ENCODE data around the gene CACNA1G. TPM values are rescaled to one million over a fixed set of nuclear protein-coding genes. Genes with fewer than 3 reads are reported as not detected.

Gene CACNA1G
- total RNA-seq, 1 experiment from 2014 or later, result not detected

- H3K4me2 ChIP-seq (ENCODE audit: low read depth, low read length, poor library complexity, severe bottlenecking), result no peak overlapping the region
- H3K4me3 ChIP-seq (ENCODE audit: low read length), result no peak overlapping the region
- no peaks in the 10 kb centered on the region for H3K79me2 ChIP-seq (ENCODE audit: low read length)
- DNase-seq, result no peak
- H3K27ac ChIP-seq (ENCODE audit: low read length), result no peak overlapping the region
- H3K36me3 ChIP-seq (ENCODE audit: insufficient read depth, low read length), result no peaks in the 10 kb centered on the region
- no peaks in the 10 kb centered on the region for H3K9me2 ChIP-seq (replicated peaks; ENCODE audit: insufficient read depth, low read length)
- no peaks in the 10 kb centered on the region for H4K20me1 ChIP-seq (ENCODE audit: insufficient read depth, low read depth, low read length)
- no peak overlapping the region for H3K9ac ChIP-seq (ENCODE audit: low read length)
- no peak overlapping the region for H2AFZ ChIP-seq (ENCODE audit: low read length)
- H3K4me1 ChIP-seq (ENCODE audit: low read length), result no peaks in the 10 kb centered on the region
- no peaks in the 10 kb centered on the region for H3K9me3 ChIP-seq (ENCODE audit: low read length)
- H3K27me3 ChIP-seq (ENCODE audit: low read length), result no peaks in the 10 kb centered on the region
Observed at GRCh38 chr17:50570528-50570927, 10.0 kb downstream of the CACNA1G start.

- Histone ChIP-seq H3K79me2 (ENCODE audit: low read length) (no peaks in the 10 kb centered on the region), H3K9ac (ENCODE audit: low read length) (no peak overlapping the region), H3K27me3 (ENCODE audit: low read length) (no peaks in the 10 kb centered on the region), H4K20me1 (ENCODE audit: insufficient read depth, low read depth, low read length) (no peaks in the 10 kb centered on the region), H3K9me3 (ENCODE audit: low read length) (no peaks in the 10 kb centered on the region), H3K36me3 (ENCODE audit: insufficient read depth, low read length) (no peaks in the 10 kb centered on the region), H3K4me3 (ENCODE audit: low read length) (no peak overlapping the region), H3K4me2 (ENCODE audit: low read depth, low read length, poor library complexity, severe bottlenecking) (no peak overlapping the region), H3K9me2 (replicated peaks; ENCODE audit: insufficient read depth, low read length) (no peaks in the 10 kb centered on the region), H3K4me1 (ENCODE audit: low read length) (no peaks in the 10 kb centered on the region), H3K27ac (ENCODE audit: low read length) (no peak overlapping the region), H2AFZ (ENCODE audit: low read length) (no peak overlapping the region)
- DNase-seq, result no peak
Observed at GRCh38 chr17:50571681-50572080, 11.2 kb downstream of the CACNA1G start.

- Histone ChIP-seq H3K9me2 (replicated peaks; ENCODE audit: insufficient read depth, low read length) (no peaks in the 10 kb centered on the region), H4K20me1 (ENCODE audit: insufficient read depth, low read depth, low read length) (no peaks in the 10 kb centered on the region), H3K9ac (ENCODE audit: low read length) (no peak overlapping the region), H3K9me3 (ENCODE audit: low read length) (no peaks in the 10 kb centered on the region), H3K27ac (ENCODE audit: low read length) (no peak overlapping the region), H3K4me2 (ENCODE audit: low read depth, low read length, poor library complexity, severe bottlenecking) (no peak overlapping the region), H3K36me3 (ENCODE audit: insufficient read depth, low read length) (no peaks in the 10 kb centered on the region), H3K79me2 (ENCODE audit: low read length) (no peaks in the 10 kb centered on the region), H2AFZ (ENCODE audit: low read length) (no peak overlapping the region), H3K27me3 (ENCODE audit: low read length) (no peaks in the 10 kb centered on the region), H3K4me1 (ENCODE audit: low read length) (no peaks in the 10 kb centered on the region), H3K4me3 (ENCODE audit: low read length) (no peak overlapping the region)
- no peak for DNase-seq
Observed at GRCh38 chr17:50572541-50572940, 12.0 kb downstream of the CACNA1G start.

GRCh38 chr17:50573866-50574611 is 13.5 kb downstream of the CACNA1G start:
- no peaks in the 10 kb centered on the region for H3K9me2 ChIP-seq (replicated peaks; ENCODE audit: insufficient read depth, low read length)
- no peak overlapping the region for H3K4me3 ChIP-seq (ENCODE audit: low read length)
- no peak for DNase-seq
- H3K4me2 ChIP-seq (ENCODE audit: low read depth, low read length, poor library complexity, severe bottlenecking), result no peak overlapping the region
- H3K27me3 ChIP-seq (ENCODE audit: low read length), result no peaks in the 10 kb centered on the region
- H3K36me3 ChIP-seq (ENCODE audit: insufficient read depth, low read length), result no peaks in the 10 kb centered on the region
- H3K9ac ChIP-seq (ENCODE audit: low read length), result no peak overlapping the region
- no peaks in the 10 kb centered on the region for H3K79me2 ChIP-seq (ENCODE audit: low read length)
- H2AFZ ChIP-seq (ENCODE audit: low read length), result no peak overlapping the region
- H3K27ac ChIP-seq (ENCODE audit: low read length), result no peak overlapping the region
- no peaks in the 10 kb centered on the region for H4K20me1 ChIP-seq (ENCODE audit: insufficient read depth, low read depth, low read length)
- no peaks in the 10 kb centered on the region for H3K4me1 ChIP-seq (ENCODE audit: low read length)
- H3K9me3 ChIP-seq (ENCODE audit: low read length), result no peaks in the 10 kb centered on the region

DNA sequence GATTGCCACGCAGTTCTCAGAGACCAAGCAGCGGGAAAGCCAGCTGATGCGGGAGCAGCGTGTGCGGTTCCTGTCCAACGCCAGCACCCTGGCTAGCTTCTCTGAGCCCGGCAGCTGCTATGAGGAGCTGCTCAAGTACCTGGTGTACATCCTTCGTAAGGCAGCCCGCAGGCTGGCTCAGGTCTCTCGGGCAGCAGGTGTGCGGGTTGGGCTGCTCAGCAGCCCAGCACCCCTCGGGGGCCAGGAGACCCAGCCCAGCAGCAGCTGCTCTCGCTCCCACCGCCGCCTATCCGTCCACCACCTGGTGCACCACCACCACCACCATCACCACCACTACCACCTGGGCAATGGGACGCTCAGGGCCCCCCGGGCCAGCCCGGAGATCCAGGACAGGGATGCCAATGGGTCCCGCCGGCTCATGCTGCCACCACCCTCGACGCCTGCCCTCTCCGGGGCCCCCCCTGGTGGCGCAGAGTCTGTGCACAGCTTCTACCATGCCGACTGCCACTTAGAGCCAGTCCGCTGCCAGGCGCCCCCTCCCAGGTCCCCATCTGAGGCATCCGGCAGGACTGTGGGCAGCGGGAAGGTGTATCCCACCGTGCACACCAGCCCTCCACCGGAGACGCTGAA is 15.2 kb downstream of the CACNA1G start:
- no peak overlapping the region for H2AFZ ChIP-seq (ENCODE audit: low read length)
- H3K9me2 ChIP-seq (replicated peaks; ENCODE audit: insufficient read depth, low read length), result no peaks in the 10 kb centered on the region
- no peaks in the 10 kb centered on the region for H3K27me3 ChIP-seq (ENCODE audit: low read length)
- H4K20me1 ChIP-seq (ENCODE audit: insufficient read depth, low read depth, low read length), result no peaks in the 10 kb centered on the region; the same call in 1 of the 2 replicates
- no peak overlapping the region for H3K27ac ChIP-seq (ENCODE audit: low read length)
- DNase-seq, result peak; percentile 55
- no peaks in the 10 kb centered on the region for H3K79me2 ChIP-seq (ENCODE audit: low read length)
- H3K36me3 ChIP-seq (ENCODE audit: insufficient read depth, low read length), result no peaks in the 10 kb centered on the region
- H3K9ac ChIP-seq (ENCODE audit: low read length), result no peak overlapping the region
- no peak overlapping the region for H3K4me2 ChIP-seq (ENCODE audit: low read depth, low read length, poor library complexity, severe bottlenecking)
- no peaks in the 10 kb centered on the region for H3K9me3 ChIP-seq (ENCODE audit: low read length)
- H3K4me1 ChIP-seq (ENCODE audit: low read length), result no peaks in the 10 kb centered on the region
- no peak overlapping the region for H3K4me3 ChIP-seq (ENCODE audit: low read length)

DNA sequence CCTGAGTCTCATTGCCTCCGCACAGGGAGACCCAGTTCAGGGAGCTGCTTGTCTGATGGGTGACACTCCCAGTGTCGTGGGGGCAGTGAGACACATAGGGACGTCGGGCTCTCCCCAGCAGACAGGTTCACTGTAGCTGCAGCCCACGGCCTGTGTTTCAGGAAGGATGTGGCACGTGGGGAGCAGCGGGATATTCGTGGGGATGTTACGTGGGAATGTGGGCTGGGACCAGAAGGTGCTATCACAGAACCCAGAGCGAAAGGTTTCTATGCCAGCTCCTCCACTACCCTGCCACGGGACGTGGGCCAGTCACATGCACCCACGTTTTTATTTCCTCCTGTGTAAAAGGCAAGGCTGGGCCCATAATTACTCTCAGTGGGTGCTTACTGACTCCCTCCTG is 16.3 kb downstream of the CACNA1G start:
- Histone ChIP-seq H3K4me1 (ENCODE audit: low read length) (no peaks in the 10 kb centered on the region), H3K9me3 (ENCODE audit: low read length) (no peaks in the 10 kb centered on the region), H3K9ac (ENCODE audit: low read length) (no peak overlapping the region), H3K9me2 (replicated peaks; ENCODE audit: insufficient read depth, low read length) (no peaks in the 10 kb centered on the region), H3K4me2 (ENCODE audit: low read depth, low read length, poor library complexity, severe bottlenecking) (no peak overlapping the region), H2AFZ (ENCODE audit: low read length) (no peak overlapping the region), H4K20me1 (ENCODE audit: insufficient read depth, low read depth, low read length) (no peaks in the 10 kb centered on the region; the same call in 1 of the 2 replicates), H3K36me3 (ENCODE audit: insufficient read depth, low read length) (no peaks in the 10 kb centered on the region), H3K79me2 (ENCODE audit: low read length) (no peaks in the 10 kb centered on the region), H3K27me3 (ENCODE audit: low read length) (no peaks in the 10 kb centered on the region), H3K27ac (ENCODE audit: low read length) (no peak overlapping the region), H3K4me3 (ENCODE audit: low read length) (no peak overlapping the region)
- no peak for DNase-seq

- Histone ChIP-seq H3K4me3 (ENCODE audit: low read length) (no peak overlapping the region), H3K9me3 (ENCODE audit: low read length) (no peaks in the 10 kb centered on the region), H3K36me3 (ENCODE audit: insufficient read depth, low read length) (no peaks in the 10 kb centered on the region), H4K20me1 (ENCODE audit: insufficient read depth, low read depth, low read length) (no peaks in the 10 kb centered on the region; the same call in 1 of the 2 replicates), H3K79me2 (ENCODE audit: low read length) (no peaks in the 10 kb centered on the region), H3K4me2 (ENCODE audit: low read depth, low read length, poor library complexity, severe bottlenecking) (no peak overlapping the region), H3K9me2 (replicated peaks; ENCODE audit: insufficient read depth, low read length) (no peaks in the 10 kb centered on the region), H3K9ac (ENCODE audit: low read length) (no peak overlapping the region), H3K27ac (ENCODE audit: low read length) (no peak overlapping the region), H3K27me3 (ENCODE audit: low read length) (no peaks in the 10 kb centered on the region), H2AFZ (ENCODE audit: low read length) (no peak overlapping the region), H3K4me1 (ENCODE audit: low read length) (no peaks in the 10 kb centered on the region)
- no peak for DNase-seq
Observed at GRCh38 chr17:50577451-50577954, 17.0 kb downstream of the CACNA1G start.

GRCh38 chr17:50578173-50578572 is 17.7 kb downstream of the CACNA1G start:
- H2AFZ ChIP-seq (ENCODE audit: low read length), result no peak overlapping the region
- no peak overlapping the region for H3K4me3 ChIP-seq (ENCODE audit: low read length)
- DNase-seq, result no peak
- no peaks in the 10 kb centered on the region for H3K27me3 ChIP-seq (ENCODE audit: low read length)
- no peaks in the 10 kb centered on the region for H3K36me3 ChIP-seq (ENCODE audit: insufficient read depth, low read length)
- no peaks in the 10 kb centered on the region for H3K9me2 ChIP-seq (replicated peaks; ENCODE audit: insufficient read depth, low read length)
- no peak overlapping the region for H3K4me2 ChIP-seq (ENCODE audit: low read depth, low read length, poor library complexity, severe bottlenecking)
- no peak overlapping the region for H3K27ac ChIP-seq (ENCODE audit: low read length)
- H4K20me1 ChIP-seq (ENCODE audit: insufficient read depth, low read depth, low read length), result no peaks in the 10 kb centered on the region; the same call in 1 of the 2 replicates
- H3K9ac ChIP-seq (ENCODE audit: low read length), result no peak overlapping the region
- no peaks in the 10 kb centered on the region for H3K4me1 ChIP-seq (ENCODE audit: low read length)
- no peaks in the 10 kb centered on the region for H3K79me2 ChIP-seq (ENCODE audit: low read length)
- no peaks in the 10 kb centered on the region for H3K9me3 ChIP-seq (ENCODE audit: low read length)
